Peyer's patch (tissue), 4 donors: ENCODE data around the gene RERE. TPM values are rescaled to one million over a fixed set of nuclear protein-coding genes. Genes with fewer than 3 reads are reported as not detected.

Experiments used
- DNase-seq, 3 donors: peaks; one replicate each; pipeline ENCODE4 v3.0.0-alpha.2; 2017 to 2019
- H3K27ac ChIP-seq, 4 donors: fragments of 200-600 bp; sonication (generic); one replicate each; pipeline ENCODE4 v1.5.1; 2016 to 2019
- H3K27me3 ChIP-seq, 2 donors: fragments of 200-600 bp; sonication (generic); one replicate each; pipeline ENCODE4 v1.5.1; 2019
- H3K36me3 ChIP-seq, 3 donors: fragments of 200-600 bp; sonication (generic); one replicate each; pipeline ENCODE4 v1.5.1; 2016 to 2019
- H3K4me1 ChIP-seq, 4 donors: fragments of 200-600 bp; sonication (generic); one replicate each; pipeline ENCODE4 v1.5.1; 2016 to 2019
- H3K4me3 ChIP-seq, 4 donors: fragments of 200-600 bp; sonication (generic); 1 replicate in 3 of 4; 2 replicates in 1 of 4; pipeline ENCODE4 v1.5.1; 2016 to 2019; ENCODE audit warnings: mild to moderate bottlenecking in 1 of 4
- H3K9me3 ChIP-seq, 4 donors: fragments of 200-600 bp; sonication (generic); one replicate each; pipeline ENCODE4 v1.5.1; 2016 to 2019; ENCODE audit warnings: mild to moderate bottlenecking in 1 of 4
- CTCF ChIP-seq, 6 experiments: fragments of 450-650 bp in 4 of 6; fragments of 200-600 bp in 2 of 6; sonication (generic) in 1 of 6; IDR thresholded peaks; one replicate each; pipeline ENCODE4 v1.5.1; 2017 to 2019; ENCODE audit warnings: antibody characterized with exemption in 6 of 6, mild to moderate bottlenecking in 3 of 6, moderate library complexity in 1 of 6
- POLR2A ChIP-seq, 2 donors: fragments of 450-650 bp; IDR thresholded peaks; one replicate each; pipeline ENCODE4 v1.5.1; 2017; ENCODE audit warnings: antibody characterized with exemption in 2 of 2, mild to moderate bottlenecking in 2 of 2, moderate library complexity in 2 of 2
- total RNA-seq, 4 donors: library from RNA; depleted of rRNA; stranded (reverse); fragments of >200 nt; gene quantifications; one replicate each; pipeline ENCODE4 v1.1.0, GENCODE V29; 2016

Gene RERE
- total RNA-seq, 4 donors from 2014 or later, result 98.5 to 528 (median 110) TPM

DNA sequence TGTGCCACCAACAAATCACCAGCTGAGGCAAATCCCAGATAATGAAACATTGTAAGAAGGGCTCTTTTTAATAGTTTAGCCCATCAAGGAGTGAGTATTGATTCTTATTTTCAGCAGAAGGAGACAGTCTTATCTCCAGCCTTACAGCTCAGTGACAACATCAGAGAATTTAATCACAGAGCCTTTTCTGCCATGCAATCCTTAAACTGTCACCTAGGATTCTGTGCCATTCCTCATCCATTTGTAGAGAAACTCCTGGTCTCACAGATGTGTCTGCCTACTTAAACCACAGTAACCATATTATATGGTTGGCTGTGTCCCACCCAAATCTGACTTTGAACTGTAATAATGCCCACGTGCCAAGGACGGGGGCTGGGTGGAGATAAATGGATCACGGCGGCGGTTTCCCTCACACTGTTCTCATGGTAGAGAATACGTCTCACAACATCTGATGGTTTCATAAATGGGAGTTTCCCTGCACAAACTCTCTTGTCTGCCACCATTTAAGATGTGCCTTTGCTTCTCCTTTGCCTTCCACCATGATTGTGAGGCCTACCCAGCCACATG, 217.7 kb downstream of the RERE start:
- H3K27me3 ChIP-seq, result no peaks in the 10 kb centered on the region
- H3K36me3 ChIP-seq, result no peaks in the 10 kb centered on the region
- H3K4me3 ChIP-seq, result no peak overlapping the region
- H3K9me3 ChIP-seq, result no peaks in the 10 kb centered on the region
- no peak for TF ChIP-seq CTCF (IDR thresholded peaks at IDR 0.05)
- TF ChIP-seq POLR2A (IDR thresholded peaks at IDR 0.05), result no peak
- H3K27ac ChIP-seq, result peak overlapping the region in 1 of 4 donors; percentile 13
- peak in 2 of 3 donors; percentile 54 to 60 for DNase-seq
- peaks cover 0 to 44% (median 0%) of the 10 kb centered on the region in 4 donors for H3K4me1 ChIP-seq

DNA sequence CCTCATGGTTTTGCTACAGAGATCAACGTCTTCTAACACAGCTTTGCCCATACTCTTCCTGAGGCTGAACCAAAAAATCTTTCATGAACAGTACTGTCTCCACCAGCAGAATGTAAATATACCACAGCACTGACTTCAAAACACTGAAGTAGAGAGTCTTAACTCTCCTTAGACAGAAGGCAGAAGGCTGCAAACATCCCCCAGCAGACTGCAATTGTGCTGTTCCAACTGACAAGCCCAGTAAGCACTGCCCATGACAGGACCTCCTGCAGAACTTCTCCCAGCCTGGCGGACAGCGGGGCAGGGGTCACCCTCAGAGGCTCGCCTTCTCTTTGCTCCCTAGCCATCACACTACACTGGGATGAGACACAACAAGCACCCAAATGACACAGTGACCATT, 218.7 kb downstream of the RERE start:
- no peaks in the 10 kb centered on the region for H3K27me3 ChIP-seq
- no peak overlapping the region for H3K4me3 ChIP-seq
- H3K27ac ChIP-seq, result peak overlapping the region in 2 of 4 donors; percentile 34 to 70
- no peaks in the 10 kb centered on the region for H3K9me3 ChIP-seq
- no peak for DNase-seq
- TF ChIP-seq CTCF (IDR thresholded peaks at IDR 0.05), result no peak
- TF ChIP-seq POLR2A (IDR thresholded peaks at IDR 0.05), result no peak
- H3K36me3 ChIP-seq, result no peaks in the 10 kb centered on the region
- peaks cover 0 to 40% (median 0%) of the 10 kb centered on the region in 4 donors for H3K4me1 ChIP-seq

- no peaks in the 10 kb centered on the region for H3K9me3 ChIP-seq
- H3K36me3 ChIP-seq, result no peaks in the 10 kb centered on the region
- peak overlapping the region in 3 of 4 donors; percentile 34 to 70 (median 51) for H3K27ac ChIP-seq
- TF ChIP-seq POLR2A (IDR thresholded peaks at IDR 0.05) (no peak), CTCF (IDR thresholded peaks at IDR 0.05) (peak in 3 of 6 experiments; percentile 23 to 26 (median 24))
- no peak overlapping the region for H3K4me3 ChIP-seq
- no peak for DNase-seq
- H3K27me3 ChIP-seq, result no peaks in the 10 kb centered on the region
- H3K4me1 ChIP-seq, result peaks cover 0 to 40% (median 0%) of the 10 kb centered on the region in 4 donors
Observed at GRCh38 chr1:8598060-8598724, 219.2 kb downstream of the RERE start.

DNA sequence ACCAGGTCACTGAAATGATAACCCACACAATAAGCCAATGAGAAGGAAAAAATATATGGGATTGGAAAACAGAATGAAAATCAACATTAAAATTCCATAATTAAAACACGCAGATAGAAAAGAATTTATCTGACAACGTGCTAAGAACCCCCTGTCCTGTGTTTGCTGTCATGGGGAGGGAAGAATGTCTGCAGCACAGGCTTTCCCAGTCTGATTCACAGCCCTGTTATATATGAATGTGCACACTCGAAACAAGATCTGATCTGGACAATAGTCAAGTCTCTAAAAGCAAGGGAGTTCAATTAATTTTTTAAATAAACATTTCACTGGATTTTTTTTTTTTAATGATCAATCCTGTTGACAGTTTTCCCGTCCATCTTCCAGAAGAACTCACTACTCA, 220.0 kb downstream of the RERE start:
- Histone ChIP-seq H3K27ac (no peak overlapping the region), H3K4me1 (peaks cover 0 to 40% (median 0%) of the 10 kb centered on the region in 4 donors), H3K9me3 (no peaks in the 10 kb centered on the region), H3K27me3 (no peaks in the 10 kb centered on the region), H3K36me3 (no peaks in the 10 kb centered on the region), H3K4me3 (no peak overlapping the region)
- no peak for DNase-seq
- TF ChIP-seq CTCF (IDR thresholded peaks at IDR 0.05) (no peak), POLR2A (IDR thresholded peaks at IDR 0.05) (no peak)

DNA sequence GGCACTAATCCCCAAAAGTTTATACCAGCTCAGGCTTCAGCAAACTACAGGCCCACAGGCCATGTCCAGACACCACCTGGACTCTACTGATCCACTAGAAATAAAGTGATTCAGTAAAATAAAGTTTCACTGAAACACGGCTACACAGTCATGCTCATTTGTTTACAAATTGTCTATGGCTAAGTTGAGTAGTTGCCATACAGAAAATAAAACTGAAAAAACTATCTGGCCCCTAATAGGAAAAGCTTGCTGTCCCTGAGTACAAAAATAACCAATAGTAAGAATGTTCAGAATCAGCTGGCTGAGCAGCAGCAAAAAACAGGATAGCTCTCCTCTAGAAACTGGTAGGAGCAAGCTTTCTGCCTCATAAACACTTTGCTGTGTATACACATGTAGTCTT, 221.5 kb downstream of the RERE start:
- TF ChIP-seq CTCF (IDR thresholded peaks at IDR 0.05) (no peak), POLR2A (IDR thresholded peaks at IDR 0.05) (no peak)
- H3K27ac ChIP-seq, result no peak overlapping the region

More for the DNA sequence above, 221.5 kb downstream of the RERE start:
- no peak overlapping the region for H3K4me3 ChIP-seq
- H3K4me1 ChIP-seq, result peaks cover 0 to 40% (median 0%) of the 10 kb centered on the region in 4 donors
- no peaks in the 10 kb centered on the region for H3K36me3 ChIP-seq
- H3K9me3 ChIP-seq, result no peaks in the 10 kb centered on the region
- H3K27me3 ChIP-seq, result no peaks in the 10 kb centered on the region
- no peak for DNase-seq
